GM21737 (cell line): Measurements from ENCODE around the gene KDM4E.

ENCODE experiments used
- ATAC-seq: cut with Tn5 transposase; IDR thresholded peaks from one replicate; pipeline ENCODE4 v1.9.1; 2021; ENCODE audit warnings: mild to moderate bottlenecking, moderate library complexity; ENCODE audit not compliant: unreplicated experiment

The KDM4E gene

DNA sequence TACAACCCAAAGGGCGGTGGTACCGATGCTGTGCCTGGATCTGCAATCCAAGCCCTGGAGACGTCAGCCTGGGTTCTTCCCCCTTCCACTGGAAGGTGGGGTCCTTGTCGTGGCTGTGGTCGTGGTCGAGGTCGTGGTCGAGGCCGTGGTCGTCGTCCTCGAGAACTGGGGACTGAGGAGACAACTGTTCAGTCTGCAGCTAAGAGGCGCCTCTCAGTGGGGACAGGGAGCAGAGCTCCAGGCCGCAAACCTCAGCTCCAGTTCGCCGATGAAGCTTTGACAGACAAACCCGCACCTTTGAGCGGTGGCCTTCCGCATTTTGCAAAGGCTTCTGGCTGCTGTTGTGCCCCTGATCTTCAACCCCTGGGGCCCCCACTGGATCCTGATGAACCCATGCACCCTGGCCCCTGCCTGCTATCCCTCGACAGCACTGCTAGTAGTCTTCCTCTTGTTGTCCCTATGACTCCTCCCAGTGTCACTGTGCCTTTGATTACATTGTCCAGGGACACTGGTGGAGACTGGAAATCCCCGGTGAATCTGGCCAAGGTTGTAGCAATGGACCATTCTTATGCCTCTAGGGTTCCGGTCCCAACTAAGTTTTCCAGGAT lies 25.6 kb downstream of the KDM4E start:
- ATAC-seq: no peak

DNA sequence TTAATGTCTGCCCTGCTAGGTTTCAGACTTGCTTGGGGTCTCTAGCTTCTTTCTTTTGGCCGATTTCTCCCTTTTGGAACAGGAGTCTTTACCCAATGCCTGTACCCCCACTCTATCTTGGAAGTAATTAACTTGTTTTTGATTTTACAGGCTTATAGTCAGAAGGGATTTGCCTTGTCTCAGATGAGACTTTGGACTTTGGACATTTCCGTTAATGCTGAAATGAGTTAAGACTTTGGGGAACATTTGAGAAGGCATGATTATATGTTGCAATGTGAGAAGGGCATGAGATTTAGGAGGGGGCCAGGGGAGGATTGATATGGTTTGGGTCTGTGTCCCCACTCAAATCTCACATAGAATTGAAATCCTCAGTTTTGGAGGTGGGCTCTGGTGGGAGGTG lies 29.3 kb downstream of the KDM4E start:
- no peak for ATAC-seq

DNA sequence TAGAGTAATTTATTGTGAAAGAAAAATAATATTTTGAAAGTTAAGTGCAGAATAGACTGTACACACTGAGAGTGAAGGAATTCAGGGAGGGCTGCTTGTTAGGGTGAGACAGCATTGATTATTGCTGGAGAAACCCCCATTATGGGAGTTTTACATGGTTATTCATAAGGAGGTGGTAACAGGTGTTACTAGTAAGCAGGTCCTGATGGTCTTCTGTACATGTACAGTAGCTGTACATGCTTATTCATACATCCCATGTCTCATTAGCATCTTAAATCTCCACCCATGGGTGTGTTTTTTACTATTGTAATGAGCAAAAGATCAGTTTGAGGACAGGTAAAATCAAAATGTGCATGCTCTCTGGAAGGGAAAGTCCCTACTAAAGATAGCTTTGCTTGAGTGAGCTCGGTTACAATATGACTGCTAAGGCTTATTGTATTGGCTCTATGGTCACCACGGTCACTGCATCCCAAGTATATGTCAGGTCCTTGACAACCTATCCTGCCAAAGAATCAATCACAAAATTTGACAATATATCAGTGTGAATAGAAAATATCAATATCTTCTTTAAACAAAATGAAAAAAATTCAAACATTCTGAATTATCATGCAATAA lies 30.3 kb downstream of the KDM4E start:
- peak; percentile 85 for ATAC-seq

DNA sequence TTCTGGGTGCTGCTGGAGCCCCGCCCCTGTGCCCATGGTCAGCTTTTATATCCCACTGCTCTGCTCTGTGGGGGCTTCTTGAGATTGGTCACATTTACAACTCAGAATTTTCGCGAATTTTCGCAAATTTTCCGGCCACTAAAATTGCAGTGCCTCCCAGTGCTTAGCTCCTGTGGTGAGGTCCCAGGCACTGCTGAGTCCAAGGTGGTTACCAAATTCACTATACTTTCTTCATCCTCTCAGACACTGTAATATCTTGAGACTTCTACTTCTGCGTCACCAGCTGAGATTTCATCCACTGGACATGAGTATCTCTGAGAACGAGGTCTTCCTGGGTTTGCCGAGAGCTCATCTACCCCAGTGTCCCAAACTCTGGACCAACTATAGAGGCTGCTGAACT lies 32.9 kb downstream of the KDM4E start:
- no peak for ATAC-seq

DNA sequence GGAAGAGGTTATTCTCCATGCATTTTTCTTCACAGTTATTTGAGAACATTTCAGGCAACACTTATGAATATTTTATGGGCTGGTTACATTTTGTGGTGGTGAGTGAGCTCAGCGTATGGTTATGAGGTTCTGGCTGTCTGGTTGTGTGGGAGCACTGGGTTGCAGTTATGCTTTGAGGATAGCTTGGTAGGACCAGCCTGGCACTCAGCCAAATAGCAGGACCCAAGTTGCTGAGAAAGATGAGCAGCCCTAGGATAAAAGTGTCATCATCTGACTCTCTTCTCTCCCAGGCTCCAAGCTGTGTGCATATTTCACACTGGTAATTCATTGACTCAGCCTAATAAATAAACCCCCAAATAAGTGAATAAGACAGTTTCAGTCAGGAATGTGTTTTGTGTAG lies 33.6 kb downstream of the KDM4E start:
- ATAC-seq: no peak

DNA sequence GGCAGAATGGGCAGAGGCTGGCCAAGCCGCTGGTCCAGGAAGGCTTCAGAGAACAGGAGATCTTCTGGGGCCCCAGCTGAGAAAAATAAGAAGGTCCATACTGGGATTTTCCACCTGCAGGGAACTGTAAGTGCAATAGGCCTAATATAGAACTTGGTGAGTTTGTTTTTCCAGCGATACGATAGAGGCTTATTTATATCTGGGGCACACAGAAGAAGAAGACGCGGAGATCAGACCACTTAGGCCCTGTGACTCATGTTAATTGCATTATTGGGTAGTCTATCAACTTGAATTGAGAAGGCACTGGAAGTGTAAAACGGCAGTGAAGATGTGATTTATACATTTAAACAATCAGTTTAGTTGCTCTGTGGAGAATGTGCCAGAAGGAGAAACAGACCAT lies 34.0 kb downstream of the KDM4E start:
- ATAC-seq: no peak

DNA sequence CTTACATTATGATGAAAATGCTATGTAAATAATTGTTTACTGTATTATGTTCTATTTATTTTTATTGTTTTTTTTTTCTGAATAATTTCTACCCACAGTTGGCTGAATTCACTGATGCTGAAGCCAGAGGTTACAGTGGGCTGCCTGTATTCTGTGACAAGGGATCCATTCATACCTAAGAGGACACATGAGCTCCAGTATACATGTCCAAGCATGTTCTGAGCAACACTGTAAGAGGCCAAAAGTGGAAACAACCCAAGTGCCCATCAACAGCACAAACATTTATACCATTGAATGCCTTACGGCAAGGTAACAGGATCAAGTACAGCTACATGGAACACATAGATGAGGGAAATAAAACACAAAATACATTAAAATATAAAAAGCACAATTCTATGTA lies 40.3 kb downstream of the KDM4E start:
- ATAC-seq: no peak

DNA sequence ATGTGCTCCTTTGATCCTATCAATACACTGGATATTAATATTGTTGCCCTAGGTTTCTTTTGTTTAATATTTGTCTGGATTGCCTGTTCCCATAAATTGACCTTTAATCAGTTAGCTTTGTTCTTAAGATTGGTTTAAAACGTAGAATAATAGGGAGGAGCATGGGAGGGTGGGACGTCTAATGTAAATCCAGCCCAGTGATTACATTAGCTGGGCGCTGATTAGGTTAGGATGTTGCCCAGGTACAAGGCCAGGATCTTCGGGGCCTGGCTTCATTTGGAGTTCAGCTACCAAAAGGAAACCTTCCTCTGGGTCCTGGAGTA lies 41.6 kb downstream of the KDM4E start, which contains the start of gene SRSF8:
TSS of gene SRSF8 (plus strand) at position 204 of the 323 bp plus-strand sequence. CDS start 308 bp downstream, outside the sequence.
- peak; percentile 27 for ATAC-seq

DNA sequence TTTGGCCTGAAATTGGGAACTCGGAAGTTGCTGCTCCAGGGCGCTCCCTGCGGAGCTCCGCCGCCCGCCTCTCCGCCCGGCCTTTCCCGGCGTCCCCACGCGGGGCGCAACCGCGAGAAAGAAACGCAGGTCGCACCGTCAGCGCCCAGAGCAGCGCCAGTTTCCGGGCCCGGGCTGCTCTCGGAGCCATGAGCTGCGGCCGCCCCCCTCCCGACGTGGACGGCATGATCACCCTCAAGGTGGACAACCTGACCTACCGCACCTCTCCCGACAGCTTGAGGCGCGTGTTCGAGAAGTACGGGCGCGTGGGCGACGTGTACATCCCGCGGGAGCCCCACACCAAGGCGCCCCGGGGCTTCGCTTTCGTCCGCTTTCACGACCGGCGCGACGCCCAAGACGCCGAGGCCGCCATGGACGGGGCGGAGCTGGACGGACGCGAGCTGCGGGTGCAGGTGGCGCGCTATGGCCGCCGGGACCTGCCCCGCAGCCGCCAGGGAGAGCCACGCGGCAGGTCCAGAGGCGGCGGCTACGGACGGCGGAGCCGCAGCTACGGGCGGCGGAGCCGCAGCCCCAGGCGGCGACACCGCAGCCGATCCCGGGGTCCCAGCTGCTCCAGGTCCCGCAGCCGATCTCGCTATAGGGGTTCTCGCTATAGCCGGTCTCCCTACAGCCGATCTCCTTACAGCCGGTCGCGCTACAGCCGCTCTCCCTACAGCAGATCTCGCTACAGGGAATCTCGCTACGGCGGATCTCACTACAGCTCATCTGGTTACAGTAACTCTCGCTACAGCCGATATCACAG lies 42.2 kb downstream of the KDM4E start:
- peak; percentile 58 for ATAC-seq

DNA sequence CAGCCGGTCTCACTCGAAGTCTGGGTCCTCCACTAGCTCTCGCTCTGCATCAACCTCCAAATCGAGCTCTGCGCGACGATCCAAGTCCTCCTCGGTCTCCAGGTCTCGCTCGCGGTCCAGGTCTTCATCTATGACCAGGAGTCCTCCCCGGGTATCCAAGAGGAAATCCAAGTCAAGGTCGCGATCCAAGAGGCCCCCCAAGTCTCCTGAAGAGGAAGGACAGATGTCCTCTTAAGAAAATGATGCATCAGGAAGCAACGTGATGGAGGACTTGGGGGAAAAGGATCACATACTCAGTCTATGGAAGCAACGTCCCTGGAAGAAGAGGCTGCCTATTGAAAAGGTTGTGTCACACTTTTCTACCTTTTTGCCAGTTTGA lies 42.8 kb downstream of the KDM4E start:
- ATAC-seq: no peak

DNA sequence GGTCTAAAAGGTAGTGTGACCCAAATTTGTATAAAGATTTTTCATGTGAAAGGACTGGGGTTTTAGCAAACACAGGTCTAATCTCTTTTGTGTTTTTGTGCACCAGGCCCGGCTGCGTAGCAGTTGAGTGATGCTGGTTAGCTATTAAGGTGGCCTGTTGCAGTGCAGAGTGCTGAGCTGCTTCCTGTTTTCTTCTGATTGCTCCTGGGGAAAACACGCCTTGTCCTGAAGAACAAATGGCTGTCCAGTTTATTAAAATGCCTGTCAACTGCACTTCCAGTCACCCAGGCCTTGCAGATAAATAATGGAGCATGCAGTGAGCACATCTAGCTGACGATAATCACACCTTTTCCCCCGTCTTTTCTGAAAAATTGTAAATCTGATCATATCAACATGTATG lies 43.5 kb downstream of the KDM4E start:
- peak; percentile 70 for ATAC-seq

DNA sequence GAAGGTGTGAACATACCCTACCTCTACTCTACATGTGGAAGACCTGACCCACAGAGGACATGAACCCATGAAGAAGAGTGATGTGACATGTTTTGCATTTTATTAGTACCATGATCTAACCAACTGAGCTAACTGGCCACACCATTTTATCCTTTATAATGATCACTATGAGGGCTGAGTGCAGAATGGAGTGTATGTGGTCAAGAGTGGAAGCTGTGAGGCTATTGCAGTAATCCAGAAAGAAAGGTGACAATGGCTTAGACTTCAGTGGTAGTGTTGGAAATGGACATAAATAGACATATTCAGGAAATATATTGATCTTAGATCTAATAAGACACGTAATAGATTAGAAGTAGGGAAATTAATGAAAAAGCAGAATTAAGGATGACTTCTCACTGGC lies 45.4 kb downstream of the KDM4E start:
- no peak for ATAC-seq

DNA sequence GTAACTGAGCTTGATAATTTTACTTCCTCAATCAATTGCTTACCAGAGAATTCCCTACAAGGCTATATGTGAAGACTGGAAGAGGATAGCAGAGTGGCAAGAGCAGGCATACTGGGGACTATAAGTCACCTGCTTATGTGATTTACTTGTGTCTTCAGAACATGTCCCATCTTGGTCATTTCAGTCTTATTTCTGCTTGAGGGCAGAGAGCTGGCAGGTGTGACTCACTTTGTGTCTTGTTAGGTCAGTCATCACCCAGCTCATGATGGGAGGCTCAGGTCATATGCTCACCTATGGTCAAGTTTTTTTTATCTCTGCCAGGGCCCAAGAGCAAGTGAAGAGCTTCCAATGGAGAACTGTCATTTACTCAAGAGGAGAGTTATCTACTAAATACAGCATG lies 47.9 kb downstream of the KDM4E start:
- ATAC-seq: no peak

DNA sequence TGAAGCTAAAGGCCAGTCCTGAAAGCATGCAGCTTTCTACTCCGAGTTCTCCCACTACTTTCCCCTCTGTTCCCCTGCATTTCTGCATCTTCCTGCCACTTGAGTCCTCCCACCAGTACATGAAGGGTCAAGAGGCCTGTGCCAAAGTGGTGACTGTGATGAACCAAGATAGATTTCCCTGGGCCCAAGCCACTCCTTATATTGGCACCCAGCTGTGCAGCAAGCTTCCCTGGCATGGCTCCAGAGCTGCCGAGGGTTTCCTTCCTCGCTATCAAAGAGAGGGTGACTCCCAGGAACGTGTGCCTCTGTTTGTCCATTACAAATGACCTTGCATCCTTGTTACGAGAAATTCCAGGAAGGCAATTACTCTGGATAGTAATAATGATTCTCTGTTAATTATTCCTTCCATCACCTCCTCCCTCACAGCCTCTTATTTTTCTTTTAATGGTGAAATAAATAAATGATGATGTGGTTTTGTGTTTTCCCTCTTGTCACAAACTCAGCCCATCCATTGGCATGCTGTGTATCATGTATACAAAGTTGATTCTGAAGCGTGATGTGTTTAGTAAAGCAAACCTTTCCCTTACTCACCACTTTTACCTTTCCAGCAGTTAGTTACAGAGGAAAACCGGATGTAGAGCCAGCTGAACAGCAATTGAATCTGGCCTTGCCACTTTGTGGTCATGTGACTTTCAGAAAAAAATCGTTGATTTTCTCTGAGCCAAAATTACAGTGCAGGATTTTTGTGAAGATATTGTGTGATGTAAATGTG lies 49.9 kb downstream of the KDM4E start:
- no peak for ATAC-seq

DNA sequence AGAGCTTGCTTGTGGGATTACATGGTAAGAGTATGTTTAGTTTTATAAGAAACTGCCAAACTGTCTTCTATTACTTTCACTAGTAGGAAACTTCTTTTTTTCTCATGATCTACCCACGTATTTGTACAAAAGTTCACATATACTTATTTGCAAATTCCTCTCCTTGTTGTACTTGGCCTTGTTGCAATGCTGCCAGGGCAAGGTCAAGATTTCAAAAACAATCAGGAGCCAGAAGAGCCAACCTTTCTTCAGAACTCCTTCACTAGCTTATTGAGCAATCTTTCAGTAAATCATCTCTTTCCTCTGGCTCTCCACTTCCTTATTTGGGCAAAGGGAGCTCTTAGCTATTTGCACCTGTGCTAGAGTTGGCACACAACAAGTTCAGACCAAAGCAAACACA lies 51.4 kb downstream of the KDM4E start:
- ATAC-seq: peak; percentile 63

DNA sequence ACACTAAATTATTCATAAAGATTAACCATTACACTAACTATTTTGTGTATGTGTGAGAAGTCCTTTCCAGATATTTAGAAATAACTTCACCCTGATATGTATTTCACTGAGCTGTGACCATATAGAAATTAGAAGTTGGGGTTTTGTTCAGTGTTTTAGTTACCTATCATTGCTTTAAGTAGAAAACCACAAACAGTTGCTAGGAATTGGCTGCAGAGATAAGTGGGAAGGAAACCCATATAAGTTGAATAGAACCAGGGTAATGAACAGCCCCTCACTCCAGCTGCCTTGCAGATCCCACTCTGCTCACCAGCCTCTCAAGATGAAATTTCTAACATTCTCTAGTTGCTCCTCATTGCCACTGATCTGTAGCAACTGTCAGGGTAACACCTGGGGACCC lies 51.9 kb downstream of the KDM4E start:
- ATAC-seq: no peak
